Hepatocyte (in vitro differentiated cells): ENCODE results near the gene ZMIZ1. TPM values are rescaled to one million over a fixed set of nuclear protein-coding genes. Genes with fewer than 3 reads are reported as not detected.

Experiments
- DNase-seq: peaks from one replicate; pipeline ENCODE4 v3.0.0-alpha.2; 2016; ENCODE audit warnings: low spot score
- H2AFZ ChIP-seq: fragments of 200-600 bp; sonication (generic); 2 replicates; pipeline ENCODE4 v1.6.0; 2016; ENCODE audit warnings: antibody characterized with exemption, mild to moderate bottlenecking
- H3K27ac ChIP-seq: fragments of 200-600 bp; sonication (generic); 2 replicates; pipeline ENCODE4 v1.5.1; 2016; ENCODE audit warnings: mild to moderate bottlenecking
- H3K27me3 ChIP-seq: fragments of 200-600 bp; sonication (generic); 2 replicates; pipeline ENCODE4 v1.6.1; 2016
- H3K36me3 ChIP-seq: fragments of 200-600 bp; sonication (generic); replicated peaks from 2 replicates; pipeline ENCODE4 v1.5.1; 2016; ENCODE audit warnings: low read depth; ENCODE audit not compliant: insufficient read depth
- H3K4me1 ChIP-seq: fragments of 200-600 bp; sonication (generic); 2 replicates; pipeline ENCODE4 v1.5.1; 2016; ENCODE audit warnings: mild to moderate bottlenecking, moderate library complexity; ENCODE audit not compliant: insufficient read depth
- H3K4me2 ChIP-seq: fragments of 200-600 bp; sonication (generic); 2 replicates; pipeline ENCODE4 v1.6.0; 2016
- H3K4me3 ChIP-seq: fragments of 200-600 bp; sonication (generic); 2 replicates; pipeline ENCODE4 v1.5.1; 2016; ENCODE audit warnings: mild to moderate bottlenecking
- H3K79me2 ChIP-seq: fragments of 200-600 bp; sonication (generic); 2 replicates; pipeline ENCODE4 v1.6.0; 2017; ENCODE audit warnings: mild to moderate bottlenecking
- H3K9me2 ChIP-seq: fragments of 200-600 bp; sonication (generic); replicated peaks from 2 replicates; pipeline ENCODE4 v1.6.0; 2017; ENCODE audit warnings: mild to moderate bottlenecking; ENCODE audit not compliant: insufficient read depth
- H3K9me3 ChIP-seq: fragments of 200-600 bp; sonication (generic); 2 replicates; pipeline ENCODE4 v1.5.1; 2016; ENCODE audit warnings: low read depth, mild to moderate bottlenecking
- H4K20me1 ChIP-seq: fragments of 200-600 bp; sonication (generic); 2 replicates; pipeline ENCODE4 v1.6.0; 2016; ENCODE audit warnings: mild to moderate bottlenecking; ENCODE audit not compliant: insufficient read depth, poor library complexity, severe bottlenecking
- EZH2 ChIP-seq: fragments of 200-600 bp; sonication (generic); IDR thresholded peaks from 2 replicates; pipeline ENCODE4 v1.6.1; 2016; ENCODE audit warnings: antibody characterized with exemption, mild to moderate bottlenecking, borderline replicate concordance
- EZH2phosphoT487 ChIP-seq: fragments of 200-600 bp; sonication (generic); IDR thresholded peaks from one replicate; pipeline ENCODE4 v1.6.1; 2018; ENCODE audit warnings: antibody characterized with exemption, mild to moderate bottlenecking, low read depth, moderate library complexity; ENCODE audit not compliant: unreplicated experiment, severe bottlenecking
- whole genome bisulfite sequencing: methylation state at CpG from one replicate; pipeline ENCODE4 v1.1.6; 2016; ENCODE audit warnings: low lambda C conversion rate; ENCODE audit errors: missing lambda C conversion rate; 5-methylcytosine and 5-hydroxymethylcytosine counted together
- polyA plus RNA-seq: library from polyadenylated mRNA; unstranded; fragments of >200 nt; fragmentation: Nextera tagmentation; extraction: Ambion mirVana; gene quantifications from 2 replicates; pipeline ENCODE4 v1.2.1, GENCODE V29; 2016
- total RNA-seq: library from RNA; depleted of rRNA; stranded (reverse); fragments of >200 nt; gene quantifications from 2 replicates; pipeline ENCODE4 v1.2.3, GENCODE V29; 2014
- TF ChIP-seq, protein P1 (sequence below): fragments of 200-600 bp; sonication (generic); IDR thresholded peaks from 2 replicates; pipeline ENCODE4 v1.5.1; 2016; ENCODE audit warnings: antibody characterized with exemption, mild to moderate bottlenecking; ENCODE audit not compliant: poor library complexity

ZMIZ1 gene
- total and polyA plus RNA-seq, 2 experiments from 2014 or later = 30.9 to 32.4 TPM

DNA sequence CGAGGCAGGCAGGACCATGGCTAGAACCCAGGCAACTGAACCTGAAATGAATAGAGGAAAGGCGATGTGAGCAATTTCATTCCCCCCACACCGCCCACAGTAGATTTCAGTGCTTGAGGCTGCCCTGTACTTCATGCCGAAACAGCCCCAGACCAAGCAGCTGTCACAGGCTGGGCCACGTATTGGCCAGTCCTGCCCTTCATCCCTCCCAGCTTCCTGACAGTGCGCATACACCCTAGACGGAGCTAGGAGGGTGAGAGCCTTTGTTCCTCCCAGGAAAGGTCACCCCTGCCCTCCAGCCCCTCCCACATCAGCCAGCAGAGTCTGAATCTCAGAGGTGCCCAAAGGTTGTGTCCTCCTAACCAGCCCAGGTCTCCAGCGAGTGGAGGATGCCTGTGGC, 98.8 kb downstream of the ZMIZ1 start:
- H3K4me1 ChIP-seq = peaks cover 24% of the 10 kb centered on the region
- H3K79me2 ChIP-seq = peaks cover 46% of the 10 kb centered on the region
- peaks cover 51% of the 10 kb centered on the region for H4K20me1 ChIP-seq
- no peaks in the 10 kb centered on the region for H3K9me2 ChIP-seq
- no peak overlapping the region for H3K4me3 ChIP-seq
- H3K9me3 ChIP-seq = no peaks in the 10 kb centered on the region
- H3K4me2 ChIP-seq = no peak overlapping the region
- no peak overlapping the region for H2AFZ ChIP-seq
- WGBS = 92% methylated on average over 8 of the region's 8 CpGs
- no peak for TF ChIP-seq EZH2
- TF ChIP-seq, protein P1, sequence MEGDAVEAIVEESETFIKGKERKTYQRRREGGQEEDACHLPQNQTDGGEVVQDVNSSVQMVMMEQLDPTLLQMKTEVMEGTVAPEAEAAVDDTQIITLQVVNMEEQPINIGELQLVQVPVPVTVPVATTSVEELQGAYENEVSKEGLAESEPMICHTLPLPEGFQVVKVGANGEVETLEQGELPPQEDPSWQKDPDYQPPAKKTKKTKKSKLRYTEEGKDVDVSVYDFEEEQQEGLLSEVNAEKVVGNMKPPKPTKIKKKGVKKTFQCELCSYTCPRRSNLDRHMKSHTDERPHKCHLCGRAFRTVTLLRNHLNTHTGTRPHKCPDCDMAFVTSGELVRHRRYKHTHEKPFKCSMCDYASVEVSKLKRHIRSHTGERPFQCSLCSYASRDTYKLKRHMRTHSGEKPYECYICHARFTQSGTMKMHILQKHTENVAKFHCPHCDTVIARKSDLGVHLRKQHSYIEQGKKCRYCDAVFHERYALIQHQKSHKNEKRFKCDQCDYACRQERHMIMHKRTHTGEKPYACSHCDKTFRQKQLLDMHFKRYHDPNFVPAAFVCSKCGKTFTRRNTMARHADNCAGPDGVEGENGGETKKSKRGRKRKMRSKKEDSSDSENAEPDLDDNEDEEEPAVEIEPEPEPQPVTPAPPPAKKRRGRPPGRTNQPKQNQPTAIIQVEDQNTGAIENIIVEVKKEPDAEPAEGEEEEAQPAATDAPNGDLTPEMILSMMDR = no peak
- TF ChIP-seq EZH2phosphoT487 = no peak
- no peak for DNase-seq
- no peak overlapping the region for H3K27ac ChIP-seq
- no peaks in the 10 kb centered on the region for H3K36me3 ChIP-seq
- no peaks in the 10 kb centered on the region for H3K27me3 ChIP-seq

- TF ChIP-seq EZH2 = no peak
- TF ChIP-seq EZH2phosphoT487 = no peak
- TF ChIP-seq, protein P1 = no peak
- Histone ChIP-seq H4K20me1 (peaks cover 49% of the 10 kb centered on the region), H3K27ac (no peak overlapping the region), H3K79me2 (peaks cover 46% of the 10 kb centered on the region), H3K36me3 (no peaks in the 10 kb centered on the region), H3K27me3 (no peaks in the 10 kb centered on the region), H3K4me2 (no peak overlapping the region), H2AFZ (no peak overlapping the region), H3K4me3 (no peak overlapping the region), H3K4me1 (peaks cover 17% of the 10 kb centered on the region), H3K9me3 (no peaks in the 10 kb centered on the region), H3K9me2 (no peaks in the 10 kb centered on the region)
- no peak for DNase-seq
- 92% methylated on average over 5 of the region's 5 CpGs for WGBS
Measured at GRCh38 chr10:79168210-79168609, 99.4 kb downstream of the ZMIZ1 start.

DNA sequence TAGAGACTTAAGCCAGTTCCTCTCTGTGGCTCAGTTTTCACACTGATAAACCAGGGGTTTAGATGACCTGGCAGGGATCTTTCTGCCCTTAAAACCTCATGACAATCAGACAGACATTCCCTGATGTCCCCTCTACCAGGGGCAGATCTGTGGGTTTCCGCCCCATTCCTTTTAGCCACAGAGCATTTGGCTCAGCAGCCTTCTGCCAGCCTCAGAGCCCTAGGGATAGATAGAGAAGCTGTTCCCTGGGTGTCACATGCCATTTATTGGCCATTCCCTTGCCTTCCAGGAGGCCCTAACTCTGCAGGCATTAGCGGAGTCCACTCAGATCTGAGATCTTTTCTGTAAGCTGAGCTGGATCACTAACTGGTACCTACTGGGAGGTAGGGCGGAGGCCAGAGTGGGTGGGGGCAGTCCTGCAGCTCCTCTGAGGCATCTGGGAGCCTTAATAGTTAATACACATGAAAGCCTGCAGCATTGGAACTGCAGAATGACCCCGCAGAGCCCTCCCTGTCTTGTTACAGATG, 101.5 kb downstream of the ZMIZ1 start:
- H2AFZ ChIP-seq = no peak overlapping the region
- DNase-seq = no peak
- H3K27ac ChIP-seq = no peak overlapping the region
- WGBS = 96% methylated on average over 4 of the region's 4 CpGs
- no peaks in the 10 kb centered on the region for H3K27me3 ChIP-seq
- no peak overlapping the region for H3K4me3 ChIP-seq
- H3K4me1 ChIP-seq = peaks cover 3% of the 10 kb centered on the region
- no peaks in the 10 kb centered on the region for H3K9me3 ChIP-seq
- H3K36me3 ChIP-seq = no peaks in the 10 kb centered on the region
- no peaks in the 10 kb centered on the region for H3K9me2 ChIP-seq
- peaks cover 41% of the 10 kb centered on the region for H3K79me2 ChIP-seq
- TF ChIP-seq EZH2phosphoT487 (no peak), EZH2 (no peak)
- TF ChIP-seq, protein P1 = no peak
- H3K4me2 ChIP-seq = no peak overlapping the region
- H4K20me1 ChIP-seq = peaks cover 34% of the 10 kb centered on the region
